WI38 (cell line): Measurements from ENCODE around the gene AKAP12.

Source experiments
- H3K4me3 ChIP-seq: 2 replicates; pipeline ENCODE4 v1.5.1; 2011; ENCODE audit warnings: low read depth, mild to moderate bottlenecking, control low read depth, low read length
- CTCF ChIP-seq: IDR thresholded peaks from 2 replicates; pipeline ENCODE4 v1.5.1; 2012; ENCODE audit warnings: low read depth, mild to moderate bottlenecking, control low read depth, low read length

The AKAP12 gene

GRCh38 chr6:151385177-151385576, 145.4 kb downstream of the AKAP12 start:
- no peak for TF ChIP-seq CTCF
- H3K4me3 ChIP-seq, result no peak overlapping the region

GRCh38 chr6:151387175-151387970, 147.6 kb downstream of the AKAP12 start:
- no peak for TF ChIP-seq CTCF
- H3K4me3 ChIP-seq, result no peak overlapping the region

- no peak for TF ChIP-seq CTCF
These were observed 148.5 kb downstream of the AKAP12 start for GRCh38 chr6:151388236-151388635.

GRCh38 chr6:151388997-151389617, 149.3 kb downstream of the AKAP12 start:
- TF ChIP-seq CTCF, result no peak
- peak overlapping the region; percentile 88 for H3K4me3 ChIP-seq

More at GRCh38 chr6:151388236-151388635, 148.5 kb downstream of the AKAP12 start:
- H3K4me3 ChIP-seq, result no peak overlapping the region

- no peak for TF ChIP-seq CTCF
- H3K4me3 ChIP-seq, result peak overlapping the region; percentile 88
These were observed 150.0 kb downstream of the AKAP12 start for GRCh38 chr6:151389618-151390275.

- H3K4me3 ChIP-seq, result peak overlapping the region; percentile 88
- no peak for TF ChIP-seq CTCF
These were observed 150.6 kb downstream of the AKAP12 start for GRCh38 chr6:151390276-151390850.
